ENCODE data around the gene MAST4. TPM values are rescaled to one million over a fixed set of nuclear protein-coding genes. Genes with fewer than 3 reads are reported as not detected.

MAST4 gene
- total RNA-seq, 4 donors from 2014 or later = 55.3 to 148 (median 110) TPM

GRCh38 chr5:67146574-67146973 lies 550.4 kb downstream of the MAST4 start:
- H3K27me3 ChIP-seq = no peaks in the 10 kb centered on the region
- H3K4me3 ChIP-seq = no peak overlapping the region
- H3K4me1 ChIP-seq = peaks cover 0 to 7% (median 0%) of the 10 kb centered on the region in 3 donors
- no peak overlapping the region for H3K27ac ChIP-seq
- H3K9me3 ChIP-seq = no peaks in the 10 kb centered on the region
- H3K36me3 ChIP-seq = peaks cover 35 to 100% (median 45%) of the 10 kb centered on the region in 3 donors
- no peak for TF ChIP-seq POLR2A (IDR thresholded peaks at IDR 0.05)
- TF ChIP-seq, protein P1, sequence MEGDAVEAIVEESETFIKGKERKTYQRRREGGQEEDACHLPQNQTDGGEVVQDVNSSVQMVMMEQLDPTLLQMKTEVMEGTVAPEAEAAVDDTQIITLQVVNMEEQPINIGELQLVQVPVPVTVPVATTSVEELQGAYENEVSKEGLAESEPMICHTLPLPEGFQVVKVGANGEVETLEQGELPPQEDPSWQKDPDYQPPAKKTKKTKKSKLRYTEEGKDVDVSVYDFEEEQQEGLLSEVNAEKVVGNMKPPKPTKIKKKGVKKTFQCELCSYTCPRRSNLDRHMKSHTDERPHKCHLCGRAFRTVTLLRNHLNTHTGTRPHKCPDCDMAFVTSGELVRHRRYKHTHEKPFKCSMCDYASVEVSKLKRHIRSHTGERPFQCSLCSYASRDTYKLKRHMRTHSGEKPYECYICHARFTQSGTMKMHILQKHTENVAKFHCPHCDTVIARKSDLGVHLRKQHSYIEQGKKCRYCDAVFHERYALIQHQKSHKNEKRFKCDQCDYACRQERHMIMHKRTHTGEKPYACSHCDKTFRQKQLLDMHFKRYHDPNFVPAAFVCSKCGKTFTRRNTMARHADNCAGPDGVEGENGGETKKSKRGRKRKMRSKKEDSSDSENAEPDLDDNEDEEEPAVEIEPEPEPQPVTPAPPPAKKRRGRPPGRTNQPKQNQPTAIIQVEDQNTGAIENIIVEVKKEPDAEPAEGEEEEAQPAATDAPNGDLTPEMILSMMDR (IDR thresholded peaks at IDR 0.05) = no peak
- 90 to 93% methylated on average over 1 of the region's 1 CpG for WGBS, 2 donors
- intact Hi-C loops (cut with DNase I) = no loop called here
- no peak for DNase-seq

DNA sequence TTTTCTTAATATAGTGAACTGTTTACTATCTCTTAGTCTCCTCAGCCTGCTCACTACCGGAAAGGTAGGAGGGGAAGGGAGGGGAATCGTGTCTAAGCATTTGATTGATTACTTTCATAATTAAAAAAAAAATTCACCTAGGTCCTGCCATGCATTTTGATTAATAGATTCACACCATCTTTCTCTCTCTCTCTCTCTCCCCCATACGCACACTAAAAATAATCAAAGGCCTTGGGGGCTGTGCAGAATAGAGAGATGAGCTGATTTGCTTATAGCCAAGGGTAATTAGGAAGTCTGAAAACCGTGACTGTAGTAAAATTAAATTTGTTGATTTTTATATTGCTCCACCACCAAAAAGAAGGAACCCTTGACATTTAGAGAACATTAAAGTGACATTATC lies 550.8 kb downstream of the MAST4 start:
- intact Hi-C loops (cut with DNase I) = no loop called here
- H3K36me3 ChIP-seq = peaks cover 35 to 100% (median 45%) of the 10 kb centered on the region in 3 donors

GRCh38 chr5:67147760-67148159 lies 551.6 kb downstream of the MAST4 start:
- no peak overlapping the region for H3K4me3 ChIP-seq
- H3K27me3 ChIP-seq = no peaks in the 10 kb centered on the region
- no peaks in the 10 kb centered on the region for H3K9me3 ChIP-seq
- intact Hi-C loops (cut with DNase I) = no loop called here
- peaks cover 29 to 100% (median 46%) of the 10 kb centered on the region in 3 donors for H3K36me3 ChIP-seq
- 92 to 97% methylated on average over 3 of the region's 3 CpGs for WGBS, 2 donors
- H3K4me1 ChIP-seq = peaks cover 0 to 7% (median 0%) of the 10 kb centered on the region in 3 donors
- DNase-seq = no peak
- TF ChIP-seq POLR2A (IDR thresholded peaks at IDR 0.05) = no peak
- TF ChIP-seq, protein P1 (IDR thresholded peaks at IDR 0.05) = no peak
- H3K27ac ChIP-seq = no peak overlapping the region

More for the DNA sequence above, 550.8 kb downstream of the MAST4 start:
- H3K27ac ChIP-seq = no peak overlapping the region
- peaks cover 0 to 7% (median 0%) of the 10 kb centered on the region in 3 donors for H3K4me1 ChIP-seq
- TF ChIP-seq, protein P1 (IDR thresholded peaks at IDR 0.05) = no peak
- no peak for TF ChIP-seq POLR2A (IDR thresholded peaks at IDR 0.05)
- H3K9me3 ChIP-seq = no peaks in the 10 kb centered on the region
- H3K27me3 ChIP-seq = no peaks in the 10 kb centered on the region
- WGBS, 2 donors = 76 to 83% methylated on average over 4 of the region's 4 CpGs
- DNase-seq = no peak
- H3K4me3 ChIP-seq = no peak overlapping the region

- H3K27ac ChIP-seq = peak overlapping the region in 1 of 4 donors; percentile 30
- intact Hi-C loops (cut with DNase I) = no loop called here
- H3K36me3 ChIP-seq = peaks cover 17 to 100% (median 35%) of the 10 kb centered on the region in 3 donors
- no peaks in the 10 kb centered on the region for H3K9me3 ChIP-seq
- no peak for DNase-seq
- no peaks in the 10 kb centered on the region for H3K27me3 ChIP-seq
- H3K4me3 ChIP-seq = peak overlapping the region in 1 of 4 donors; percentile 25
- H3K4me1 ChIP-seq = peaks cover 0 to 7% (median 0%) of the 10 kb centered on the region in 3 donors
- TF ChIP-seq POLR2A (IDR thresholded peaks at IDR 0.05) = no peak
- TF ChIP-seq, protein P1 (IDR thresholded peaks at IDR 0.05) = no peak
- WGBS, 2 donors = 69 to 76% methylated on average over 13 to 14 of the region's 14 CpGs
These were observed 553.1 kb downstream of the MAST4 start for GRCh38 chr5:67149057-67149950.

GRCh38 chr5:67149951-67150523 lies 553.8 kb downstream of the MAST4 start:
- intact Hi-C loops (cut with DNase I) = no loop called here
- H3K36me3 ChIP-seq = peaks cover 18 to 100% (median 35%) of the 10 kb centered on the region in 3 donors
- DNase-seq = no peak
- H3K9me3 ChIP-seq = no peaks in the 10 kb centered on the region
- 50 to 52% methylated on average over 1 of the region's 1 CpG for WGBS, 2 donors
- H3K4me1 ChIP-seq = peaks cover 0 to 7% (median 0%) of the 10 kb centered on the region in 3 donors
- TF ChIP-seq POLR2A (IDR thresholded peaks at IDR 0.05) = no peak
- TF ChIP-seq, protein P1 (IDR thresholded peaks at IDR 0.05) = peak in 3 of 6 experiments; percentile 16 to 23 (median 17)
- H3K4me3 ChIP-seq = no peak overlapping the region
- H3K27me3 ChIP-seq = no peaks in the 10 kb centered on the region
- H3K27ac ChIP-seq = no peak overlapping the region

Data from esophagus squamous epithelium (tissue), 5 donors.